GM13976 (cell line): ENCODE measurements around the gene ZNF565.
A peak's percentile ranks its signal among the peaks of the same experiment; 100 is the strongest.

Experiments
- DNase-seq: peaks from one replicate; pipeline ENCODE4 v3.0.0; 2012; ENCODE audit warnings: low spot score
- in situ Hi-C: fragments of 300-500 bp; cut with MboI; formaldehyde crosslinking; loops from one replicate; pipeline ENCODE4 v1.12.0; 2022; ENCODE audit warnings: low sequenced_read_pairs, mixed read lengths, inconsistent platforms; ENCODE audit not compliant: unreplicated experiment
- TF ChIP-seq, protein P1 (sequence below): IDR thresholded peaks from 2 replicates; pipeline ENCODE4 v1.5.1; 2012; ENCODE audit warnings: borderline replicate concordance, mild to moderate bottlenecking; ENCODE audit not compliant: insufficient read depth; ENCODE audit errors: extremely low read depth, missing control alignments, control extremely low read depth

The ZNF565 gene

DNA sequence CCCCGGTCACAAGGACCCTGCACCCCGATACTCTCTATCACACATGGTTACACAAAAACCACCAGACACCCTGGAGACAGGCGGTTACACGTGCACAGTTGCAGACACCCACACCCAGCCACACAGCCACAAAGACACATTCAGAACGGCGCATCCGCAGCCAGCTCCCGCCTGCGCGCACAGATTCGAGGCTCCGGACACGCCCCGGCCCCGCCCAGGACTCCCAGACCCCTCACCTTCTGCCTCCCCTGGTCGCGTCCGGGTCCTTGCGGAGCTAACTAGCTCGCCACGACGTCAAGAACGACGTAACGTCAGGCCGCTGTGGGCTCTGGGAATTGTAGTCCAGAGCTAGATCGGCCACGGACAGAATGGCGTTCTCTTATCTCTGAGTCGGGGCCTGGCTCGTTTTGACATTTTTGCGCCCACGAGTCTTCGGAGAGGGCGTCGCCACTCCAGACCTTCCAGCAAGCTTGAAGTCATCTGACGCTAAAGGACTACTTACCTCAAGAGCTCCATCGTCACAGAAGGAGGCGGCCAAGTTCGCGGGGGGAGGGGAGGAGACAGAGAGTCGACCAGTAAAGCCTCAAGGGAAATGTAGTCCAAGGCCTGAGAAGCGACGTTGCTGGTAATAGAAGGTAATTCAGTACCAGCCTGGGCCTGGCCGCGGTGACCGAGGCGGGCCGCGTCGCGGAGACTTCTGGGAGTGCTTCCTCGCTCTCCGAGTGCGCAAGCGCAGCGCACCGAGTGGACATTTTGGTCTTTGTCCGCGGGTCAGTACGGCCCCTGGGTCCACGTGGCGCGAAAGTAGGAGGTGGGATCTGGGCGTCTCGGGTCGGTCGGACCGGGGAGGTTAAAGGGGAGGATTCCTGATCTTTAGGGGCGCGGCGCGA is at the start of gene ZNF565, which contains the start of gene ZNF146:
Gene ZNF565, minus strand, starts transcription at position 280 of the 890 bp plus-strand sequence. CDS start 12,680 bp downstream, outside the sequence.
Gene ZNF146, plus strand, starts transcription at position 721 of the 890 bp plus-strand sequence. CDS start 21,335 bp downstream, outside the sequence.
- TF ChIP-seq, protein P1, sequence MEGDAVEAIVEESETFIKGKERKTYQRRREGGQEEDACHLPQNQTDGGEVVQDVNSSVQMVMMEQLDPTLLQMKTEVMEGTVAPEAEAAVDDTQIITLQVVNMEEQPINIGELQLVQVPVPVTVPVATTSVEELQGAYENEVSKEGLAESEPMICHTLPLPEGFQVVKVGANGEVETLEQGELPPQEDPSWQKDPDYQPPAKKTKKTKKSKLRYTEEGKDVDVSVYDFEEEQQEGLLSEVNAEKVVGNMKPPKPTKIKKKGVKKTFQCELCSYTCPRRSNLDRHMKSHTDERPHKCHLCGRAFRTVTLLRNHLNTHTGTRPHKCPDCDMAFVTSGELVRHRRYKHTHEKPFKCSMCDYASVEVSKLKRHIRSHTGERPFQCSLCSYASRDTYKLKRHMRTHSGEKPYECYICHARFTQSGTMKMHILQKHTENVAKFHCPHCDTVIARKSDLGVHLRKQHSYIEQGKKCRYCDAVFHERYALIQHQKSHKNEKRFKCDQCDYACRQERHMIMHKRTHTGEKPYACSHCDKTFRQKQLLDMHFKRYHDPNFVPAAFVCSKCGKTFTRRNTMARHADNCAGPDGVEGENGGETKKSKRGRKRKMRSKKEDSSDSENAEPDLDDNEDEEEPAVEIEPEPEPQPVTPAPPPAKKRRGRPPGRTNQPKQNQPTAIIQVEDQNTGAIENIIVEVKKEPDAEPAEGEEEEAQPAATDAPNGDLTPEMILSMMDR = no peak
- DNase-seq = peak; percentile 95
- in situ Hi-C loops = loop anchor here (25.0 kb wide), 1 partner anchor 273 kb away; the partner anchor contains the start of gene ZNF566

DNA sequence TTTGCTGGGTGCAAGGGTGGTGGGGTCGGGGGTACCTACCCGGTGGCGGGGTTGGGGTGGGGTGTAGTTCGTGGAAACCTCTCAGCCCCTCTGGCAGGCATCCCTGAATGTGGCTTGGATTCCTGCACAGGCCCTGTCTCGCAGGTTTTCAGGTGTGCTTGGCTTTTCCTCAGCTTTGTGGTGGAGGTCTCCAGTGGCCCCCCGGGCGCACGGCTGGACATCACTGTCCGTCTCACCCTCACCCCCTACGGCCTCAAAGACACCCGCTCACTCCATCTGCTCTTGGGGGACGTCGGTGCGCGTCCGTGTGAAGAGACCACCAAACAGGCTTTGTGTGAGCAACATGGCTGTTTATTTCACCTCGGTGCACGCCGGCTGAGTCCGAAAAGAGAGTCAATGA is 44.7 kb upstream of the ZNF565 start:
- in situ Hi-C loops = no loop called here
- no peak for DNase-seq
- TF ChIP-seq, protein P1 = no peak

DNA sequence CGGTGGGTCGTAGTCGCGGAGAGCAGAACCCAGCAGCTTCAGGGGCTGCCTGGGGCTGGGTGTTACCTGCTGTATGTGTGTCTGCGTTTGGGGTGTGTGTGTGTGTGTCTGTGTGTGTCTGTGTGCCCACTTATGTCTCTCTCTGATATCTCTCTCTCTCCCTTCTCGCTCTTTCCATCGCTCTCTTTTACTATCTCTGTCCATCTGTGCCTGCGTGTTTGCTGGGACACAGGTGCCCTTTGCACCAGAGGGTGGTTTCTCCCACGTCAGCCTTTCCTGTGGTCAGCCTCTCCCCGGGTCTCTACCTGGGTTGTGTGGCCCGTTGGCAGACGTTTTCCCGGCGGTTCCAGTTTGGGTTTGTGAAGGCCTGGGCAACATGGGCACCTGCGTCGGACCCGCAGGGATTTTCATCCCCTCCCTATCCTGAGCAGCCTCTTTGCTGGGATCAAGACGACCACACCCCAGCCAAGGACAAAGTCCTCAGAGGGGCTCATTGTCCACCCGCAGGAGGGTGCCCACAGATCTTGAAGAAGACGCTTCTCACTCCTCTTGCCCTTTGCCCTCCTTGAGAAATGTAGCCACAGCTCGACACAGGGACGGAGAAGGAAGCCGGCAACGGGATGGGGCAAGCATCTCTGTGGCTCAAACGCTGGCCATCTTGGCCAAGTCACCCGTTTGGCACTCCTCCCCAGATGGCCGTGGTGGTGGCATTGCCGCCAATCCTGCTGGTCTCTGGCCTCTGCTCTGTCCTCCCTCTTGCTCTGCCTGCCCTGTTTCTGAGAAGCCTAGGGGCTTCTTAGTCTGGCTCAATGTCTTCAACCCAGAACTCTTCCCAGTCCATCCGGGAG is 43.8 kb upstream of the ZNF565 start:
- in situ Hi-C loops = no loop called here
- TF ChIP-seq, protein P1 = no peak

DNA sequence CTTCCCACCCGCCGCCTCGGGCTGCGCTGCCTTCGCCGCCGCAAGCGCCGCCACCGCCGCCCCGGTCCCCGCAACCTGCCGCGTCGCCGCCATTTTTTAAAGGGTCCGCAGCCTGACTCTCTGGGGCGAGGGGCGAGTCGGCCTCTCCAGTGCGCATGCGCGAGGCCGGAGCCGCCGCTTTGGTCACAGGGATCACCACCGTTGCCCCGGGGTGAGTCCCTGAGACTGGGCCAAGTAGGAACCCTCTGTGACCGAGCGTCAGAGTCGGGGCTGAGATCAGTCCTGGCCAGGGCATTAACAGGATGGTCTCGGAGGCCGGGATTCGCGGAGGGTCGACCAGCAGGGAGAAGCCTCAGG is 43.0 kb upstream of the ZNF565 start:
- TF ChIP-seq, protein P1 = no peak
- in situ Hi-C loops = no loop called here
- no peak for DNase-seq

More for the DNA sequence above, 43.8 kb upstream of the ZNF565 start:
- peak; percentile 8 for DNase-seq

DNA sequence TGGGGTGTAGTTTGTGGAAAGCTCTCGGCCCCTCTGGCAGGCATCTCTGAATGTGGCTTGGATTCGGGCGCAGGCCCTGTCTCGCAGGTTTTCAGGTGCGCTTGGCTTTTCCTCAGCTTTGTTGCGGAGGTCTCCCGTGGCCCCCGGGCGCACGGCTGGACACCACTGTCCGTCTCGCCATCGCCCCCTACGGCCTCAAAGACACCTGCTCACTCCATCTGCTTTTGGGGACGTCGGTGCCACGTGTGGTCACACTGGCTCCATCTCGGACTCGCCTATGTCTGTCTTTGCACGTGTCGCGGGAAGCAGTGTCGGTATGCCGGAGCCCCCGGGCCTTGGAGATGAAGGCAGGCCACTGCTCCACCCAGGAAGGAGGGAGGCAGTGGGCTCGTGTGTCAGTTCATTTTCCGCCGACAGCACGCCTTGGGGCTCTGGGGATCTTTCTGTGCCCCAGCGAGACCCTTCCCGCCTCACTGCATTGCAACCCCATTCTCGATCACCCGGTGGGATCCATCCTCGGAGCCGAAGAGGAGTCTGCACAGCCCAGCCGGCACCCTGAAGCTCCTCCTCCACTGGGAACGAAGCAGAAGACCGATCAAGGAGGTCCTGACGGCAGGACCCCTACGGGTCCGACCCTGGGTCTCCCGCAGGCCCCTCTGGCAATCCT is 42.5 kb upstream of the ZNF565 start:
- in situ Hi-C loops = no loop called here
- DNase-seq = peak; percentile 12
- TF ChIP-seq, protein P1 = no peak

DNA sequence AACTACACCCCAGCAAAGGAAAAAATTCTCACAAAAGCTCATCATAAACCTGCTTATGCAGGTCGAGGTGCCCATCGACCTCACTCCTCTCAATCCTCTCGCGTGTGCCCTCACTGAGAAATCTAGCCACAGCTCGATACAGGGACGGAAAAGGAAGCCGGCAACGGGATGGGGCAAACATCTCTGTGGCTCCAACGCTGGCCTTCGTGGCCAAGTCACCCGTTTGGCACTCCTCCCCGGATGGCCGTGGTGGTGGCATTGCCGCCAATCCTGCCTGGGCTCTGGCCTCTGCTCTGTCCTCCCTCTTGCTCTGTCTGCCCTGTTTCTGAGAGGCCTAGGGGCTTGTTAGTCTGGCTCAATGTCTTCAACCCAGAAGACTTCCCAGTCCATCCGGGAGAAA is 41.6 kb upstream of the ZNF565 start:
- no peak for DNase-seq
- TF ChIP-seq, protein P1 = no peak
- in situ Hi-C loops = no loop called here
